Measurements from ENCODE around the gene INPP5D. TPM values are rescaled to one million over a fixed set of nuclear protein-coding genes. Genes with fewer than 3 reads are reported as not detected.

Gene INPP5D
- total and polyA plus RNA-seq, 2 of the 8 experiments (the other 6 are each of a cell fraction or from before 2014, with no cell fraction given), result 4.5 to 7.1 TPM

GRCh38 chr2:233076749-233077148, 16.6 kb downstream of the INPP5D start (continued):
- no peak for TF ChIP-seq CBX5 (IDR thresholded peaks at IDR 0.05; ENCODE audit: low read depth, low read length)
- no peak for TF ChIP-seq TAF1 (IDR thresholded peaks at IDR 0.05; ENCODE audit: low read depth, low read length)
- no peak for TF ChIP-seq KDM1A (IDR thresholded peaks at IDR 0.05; ENCODE audit: borderline replicate concordance, low read length)
- TF ChIP-seq EGR1 (IDR thresholded peaks at IDR 0.05; ENCODE audit: borderline replicate concordance, low read depth, low read length), result no peak
- TF ChIP-seq BRCA1 (IDR thresholded peaks at IDR 0.05; ENCODE audit: low read depth, low read length), result no peak
- no peak for TF ChIP-seq POU5F1 (IDR thresholded peaks at IDR 0.05; ENCODE audit: low read depth, low read length)
- no peak for TF ChIP-seq SUZ12 (IDR thresholded peaks at IDR 0.05; ENCODE audit: low read length)

Data from H1 (cell line).